ENCODE data around the gene CDH12.

CDH12 gene

GRCh38 chr5:22850981-22851380 lies 2.2 kb downstream of the CDH12 start:
- no peak overlapping the region for H3K4me3 ChIP-seq (ENCODE audit: insufficient read depth, low read depth, low read length)
- peaks cover 10% of the 10 kb centered on the region for H3K27me3 ChIP-seq (ENCODE audit: control insufficient read depth, insufficient read depth, low read length, poor library complexity, severe bottlenecking)
- no peaks in the 10 kb centered on the region for H3K4me1 ChIP-seq (ENCODE audit: control insufficient read depth, insufficient read depth, low read length)
- no peaks in the 10 kb centered on the region for H3K9me3 ChIP-seq (ENCODE audit: control insufficient read depth, low read length)
- H3K27ac ChIP-seq (ENCODE audit: insufficient read depth, low read depth, low read length, poor library complexity, severe bottlenecking), result no peak overlapping the region
- no peaks in the 10 kb centered on the region for H3K36me3 ChIP-seq (ENCODE audit: control insufficient read depth, insufficient read depth, low read length)
- WGBS, 2 experiments, result no CpG with 5 or more reads among the region's 3 CpGs

DNA sequence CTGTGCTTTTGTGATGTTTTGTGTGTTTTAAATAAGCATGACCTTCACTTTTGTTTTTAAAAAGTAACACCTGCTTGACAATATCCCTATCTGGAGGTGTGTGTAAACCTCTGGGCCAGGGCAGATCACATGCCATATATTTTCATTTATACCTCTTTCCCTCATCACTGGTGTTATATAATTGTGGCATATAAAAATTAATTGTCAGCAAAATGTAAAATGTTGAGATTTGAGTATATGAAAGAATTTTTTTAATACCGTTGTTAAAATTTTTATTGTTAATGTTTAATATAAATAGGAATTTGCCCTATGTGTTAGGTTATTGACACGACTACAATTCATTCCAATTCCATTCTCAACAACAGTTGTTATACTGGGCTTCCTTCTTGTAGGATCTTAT lies 6.5 kb downstream of the CDH12 start:
- Histone ChIP-seq H3K4me3 (ENCODE audit: insufficient read depth, low read depth, low read length) (no peak overlapping the region), H3K27ac (ENCODE audit: insufficient read depth, low read depth, low read length, poor library complexity, severe bottlenecking) (no peak overlapping the region), H3K4me1 (ENCODE audit: control insufficient read depth, insufficient read depth, low read length) (no peaks in the 10 kb centered on the region), H3K27me3 (ENCODE audit: control insufficient read depth, insufficient read depth, low read length, poor library complexity, severe bottlenecking) (peaks cover 4% of the 10 kb centered on the region), H3K36me3 (ENCODE audit: control insufficient read depth, insufficient read depth, low read length) (no peaks in the 10 kb centered on the region), H3K9me3 (ENCODE audit: control insufficient read depth, low read length) (no peaks in the 10 kb centered on the region)
- 100% methylated on average over 1 of the region's 2 CpGs; no CpG with 5 or more reads in 1 of the 2 experiments for WGBS, 2 experiments

- Histone ChIP-seq H3K27me3 (ENCODE audit: control insufficient read depth, insufficient read depth, low read length, poor library complexity, severe bottlenecking) (no peaks in the 10 kb centered on the region), H3K4me1 (ENCODE audit: control insufficient read depth, insufficient read depth, low read length) (no peaks in the 10 kb centered on the region), H3K27ac (ENCODE audit: insufficient read depth, low read depth, low read length, poor library complexity, severe bottlenecking) (no peak overlapping the region), H3K4me3 (ENCODE audit: insufficient read depth, low read depth, low read length) (no peak overlapping the region), H3K36me3 (ENCODE audit: control insufficient read depth, insufficient read depth, low read length) (no peaks in the 10 kb centered on the region), H3K9me3 (ENCODE audit: control insufficient read depth, low read length) (no peaks in the 10 kb centered on the region)
- 100% methylated on average over 1 to 2 of the region's 2 CpGs for WGBS, 2 experiments
Observed at GRCh38 chr5:22844636-22845035, 8.5 kb downstream of the CDH12 start.

GRCh38 chr5:22844155-22844554 lies 9.0 kb downstream of the CDH12 start:
- Histone ChIP-seq H3K27me3 (ENCODE audit: control insufficient read depth, insufficient read depth, low read length, poor library complexity, severe bottlenecking) (no peaks in the 10 kb centered on the region), H3K4me1 (ENCODE audit: control insufficient read depth, insufficient read depth, low read length) (no peaks in the 10 kb centered on the region), H3K9me3 (ENCODE audit: control insufficient read depth, low read length) (no peaks in the 10 kb centered on the region), H3K27ac (ENCODE audit: insufficient read depth, low read depth, low read length, poor library complexity, severe bottlenecking) (no peak overlapping the region), H3K36me3 (ENCODE audit: control insufficient read depth, insufficient read depth, low read length) (no peaks in the 10 kb centered on the region), H3K4me3 (ENCODE audit: insufficient read depth, low read depth, low read length) (no peak overlapping the region)
- 78 to 88% methylated on average over 1 of the region's 1 CpG for WGBS, 2 experiments

DNA sequence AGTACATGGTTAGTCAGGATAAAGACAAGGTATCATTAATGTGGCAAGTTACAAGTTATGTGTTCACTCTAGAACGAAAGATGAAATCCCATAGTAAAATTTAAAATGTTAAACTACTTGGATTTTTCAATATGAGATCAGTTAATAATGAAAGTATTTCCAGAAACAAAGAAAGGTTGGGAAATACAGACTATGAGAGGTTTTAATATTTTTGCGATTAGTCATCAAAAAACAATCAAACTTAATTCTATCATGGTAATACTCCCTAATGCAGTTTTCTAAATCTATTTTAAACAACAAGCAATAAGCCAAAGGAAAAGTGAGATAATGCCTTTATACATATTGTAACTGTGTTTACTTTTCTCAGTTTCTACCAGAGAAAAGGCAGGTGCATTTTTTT lies 10.6 kb downstream of the CDH12 start:
- no peaks in the 10 kb centered on the region for H3K4me1 ChIP-seq (ENCODE audit: control insufficient read depth, insufficient read depth, low read length)
- no peaks in the 10 kb centered on the region for H3K36me3 ChIP-seq (ENCODE audit: control insufficient read depth, insufficient read depth, low read length)
- WGBS, 2 experiments, result 91% methylated on average over 1 of the region's 2 CpGs; no CpG with 5 or more reads in 1 of the 2 experiments
- H3K4me3 ChIP-seq (ENCODE audit: insufficient read depth, low read depth, low read length), result no peak overlapping the region
- H3K9me3 ChIP-seq (ENCODE audit: control insufficient read depth, low read length), result no peaks in the 10 kb centered on the region
- no peak overlapping the region for H3K27ac ChIP-seq (ENCODE audit: insufficient read depth, low read depth, low read length, poor library complexity, severe bottlenecking)
- no peaks in the 10 kb centered on the region for H3K27me3 ChIP-seq (ENCODE audit: control insufficient read depth, insufficient read depth, low read length, poor library complexity, severe bottlenecking)

DNA sequence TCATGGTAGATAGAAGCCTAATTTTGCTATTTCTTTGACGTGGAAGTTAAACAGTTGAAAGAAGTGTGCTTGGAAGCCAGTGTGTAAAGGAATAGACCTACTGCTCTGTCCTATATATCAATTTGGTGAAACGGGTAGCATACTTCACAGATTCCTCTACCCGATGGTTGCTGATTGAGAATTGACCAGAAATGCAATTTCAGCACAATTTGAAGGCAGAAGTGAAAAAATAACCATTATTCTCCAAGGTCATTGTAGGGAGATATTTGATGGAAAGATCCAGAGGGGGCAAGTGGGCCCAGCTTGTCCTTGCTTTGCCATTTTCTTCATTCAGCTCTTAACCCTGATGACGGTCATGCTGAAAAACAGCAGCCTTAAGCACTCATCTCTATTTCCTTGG lies 15.3 kb downstream of the CDH12 start:
- no peaks in the 10 kb centered on the region for H3K27me3 ChIP-seq (ENCODE audit: control insufficient read depth, insufficient read depth, low read length, poor library complexity, severe bottlenecking)
- H3K4me1 ChIP-seq (ENCODE audit: control insufficient read depth, insufficient read depth, low read length), result no peaks in the 10 kb centered on the region
- H3K36me3 ChIP-seq (ENCODE audit: control insufficient read depth, insufficient read depth, low read length), result no peaks in the 10 kb centered on the region
- WGBS, 2 experiments, result 95% methylated on average over 4 of the region's 4 CpGs
- no peaks in the 10 kb centered on the region for H3K9me3 ChIP-seq (ENCODE audit: control insufficient read depth, low read length)
- no peak overlapping the region for H3K4me3 ChIP-seq (ENCODE audit: insufficient read depth, low read depth, low read length)
- H3K27ac ChIP-seq (ENCODE audit: insufficient read depth, low read depth, low read length, poor library complexity, severe bottlenecking), result no peak overlapping the region

- no peak overlapping the region for H3K27ac ChIP-seq (ENCODE audit: insufficient read depth, low read depth, low read length, poor library complexity, severe bottlenecking)
- no peak overlapping the region for H3K4me3 ChIP-seq (ENCODE audit: insufficient read depth, low read depth, low read length)
- H3K4me1 ChIP-seq (ENCODE audit: control insufficient read depth, insufficient read depth, low read length), result no peaks in the 10 kb centered on the region
- H3K27me3 ChIP-seq (ENCODE audit: control insufficient read depth, insufficient read depth, low read length, poor library complexity, severe bottlenecking), result no peaks in the 10 kb centered on the region
- 75 to 92% methylated on average over 1 of the region's 1 CpG for WGBS, 2 experiments
- no peaks in the 10 kb centered on the region for H3K36me3 ChIP-seq (ENCODE audit: control insufficient read depth, insufficient read depth, low read length)
- no peaks in the 10 kb centered on the region for H3K9me3 ChIP-seq (ENCODE audit: control insufficient read depth, low read length)
Observed at GRCh38 chr5:22835686-22836085, 17.5 kb downstream of the CDH12 start.

DNA sequence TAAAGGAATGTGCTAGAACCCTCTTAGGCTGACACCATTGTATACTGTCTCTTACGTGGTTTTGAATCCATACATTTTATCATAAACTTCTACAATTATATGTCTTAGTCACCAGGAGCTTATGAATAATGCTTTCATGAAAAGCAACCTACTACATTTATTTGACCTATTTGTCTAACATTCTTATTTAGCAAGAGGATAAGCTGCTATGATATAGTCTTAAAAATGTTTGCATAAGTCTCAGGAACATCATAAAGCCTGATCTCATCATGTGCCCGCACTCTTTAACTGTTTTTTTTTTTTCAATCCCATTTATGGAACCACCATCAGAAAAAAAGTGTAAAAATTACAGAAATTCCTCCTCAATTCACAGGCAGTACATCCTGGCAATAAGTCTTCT lies 59.7 kb downstream of the CDH12 start:
- 95 to 100% methylated on average over 2 of the region's 2 CpGs for WGBS, 2 experiments
- Histone ChIP-seq H3K4me1 (ENCODE audit: control insufficient read depth, insufficient read depth, low read length) (no peaks in the 10 kb centered on the region), H3K27ac (ENCODE audit: insufficient read depth, low read depth, low read length, poor library complexity, severe bottlenecking) (no peak overlapping the region), H3K27me3 (ENCODE audit: control insufficient read depth, insufficient read depth, low read length, poor library complexity, severe bottlenecking) (no peaks in the 10 kb centered on the region), H3K9me3 (ENCODE audit: control insufficient read depth, low read length) (no peaks in the 10 kb centered on the region), H3K4me3 (ENCODE audit: insufficient read depth, low read depth, low read length) (no peak overlapping the region), H3K36me3 (ENCODE audit: control insufficient read depth, insufficient read depth, low read length) (no peaks in the 10 kb centered on the region)

DNA sequence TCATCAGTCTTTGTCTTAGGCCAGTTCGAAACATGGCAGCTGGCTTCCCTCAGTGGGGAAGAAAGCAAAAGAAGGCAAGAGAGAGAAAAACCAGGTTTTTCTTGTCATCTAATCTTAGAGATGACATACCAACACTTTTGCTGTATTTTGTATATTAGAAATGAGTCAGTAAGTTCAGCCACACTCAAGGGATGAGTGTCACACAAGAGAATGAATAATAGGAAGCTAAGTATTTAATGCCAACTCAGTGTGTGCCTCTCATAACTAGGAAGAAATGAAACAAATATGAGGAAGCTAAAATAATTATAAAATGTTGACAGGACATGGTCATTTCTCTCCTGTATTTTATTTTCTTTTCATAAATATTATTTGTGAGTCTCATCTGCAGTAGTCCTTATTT lies 65.3 kb downstream of the CDH12 start:
- Histone ChIP-seq H3K4me3 (ENCODE audit: insufficient read depth, low read depth, low read length) (no peak overlapping the region), H3K27ac (ENCODE audit: insufficient read depth, low read depth, low read length, poor library complexity, severe bottlenecking) (no peak overlapping the region), H3K27me3 (ENCODE audit: control insufficient read depth, insufficient read depth, low read length, poor library complexity, severe bottlenecking) (no peaks in the 10 kb centered on the region), H3K9me3 (ENCODE audit: control insufficient read depth, low read length) (no peaks in the 10 kb centered on the region), H3K4me1 (ENCODE audit: control insufficient read depth, insufficient read depth, low read length) (no peaks in the 10 kb centered on the region), H3K36me3 (ENCODE audit: control insufficient read depth, insufficient read depth, low read length) (no peaks in the 10 kb centered on the region)
- 94 to 100% methylated on average over 1 of the region's 1 CpG for WGBS, 2 experiments

DNA sequence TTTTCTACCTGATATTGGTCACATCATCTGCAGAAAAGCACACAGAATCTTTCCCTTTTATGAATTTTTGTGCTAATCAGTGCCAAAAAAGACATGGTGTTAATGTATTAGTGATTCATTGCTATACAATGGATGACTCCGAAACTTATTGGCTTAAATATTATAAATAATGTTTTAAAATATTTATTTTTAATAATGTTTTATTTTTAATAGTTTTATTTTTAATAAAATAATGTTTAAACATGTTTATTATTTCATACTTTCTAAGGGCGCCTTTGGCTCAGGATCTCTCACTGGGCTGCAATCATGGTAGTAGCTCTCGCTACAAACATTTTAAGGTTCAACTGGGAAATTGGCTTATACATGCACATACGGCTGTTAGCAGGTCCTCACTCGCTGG lies 65.7 kb downstream of the CDH12 start:
- Histone ChIP-seq H3K36me3 (ENCODE audit: control insufficient read depth, insufficient read depth, low read length) (no peaks in the 10 kb centered on the region), H3K4me1 (ENCODE audit: control insufficient read depth, insufficient read depth, low read length) (no peaks in the 10 kb centered on the region), H3K27ac (ENCODE audit: insufficient read depth, low read depth, low read length, poor library complexity, severe bottlenecking) (no peak overlapping the region), H3K27me3 (ENCODE audit: control insufficient read depth, insufficient read depth, low read length, poor library complexity, severe bottlenecking) (no peaks in the 10 kb centered on the region), H3K9me3 (ENCODE audit: control insufficient read depth, low read length) (no peaks in the 10 kb centered on the region), H3K4me3 (ENCODE audit: insufficient read depth, low read depth, low read length) (no peak overlapping the region)
- WGBS, 2 experiments, result 96 to 97% methylated on average over 4 of the region's 5 CpGs

DNA sequence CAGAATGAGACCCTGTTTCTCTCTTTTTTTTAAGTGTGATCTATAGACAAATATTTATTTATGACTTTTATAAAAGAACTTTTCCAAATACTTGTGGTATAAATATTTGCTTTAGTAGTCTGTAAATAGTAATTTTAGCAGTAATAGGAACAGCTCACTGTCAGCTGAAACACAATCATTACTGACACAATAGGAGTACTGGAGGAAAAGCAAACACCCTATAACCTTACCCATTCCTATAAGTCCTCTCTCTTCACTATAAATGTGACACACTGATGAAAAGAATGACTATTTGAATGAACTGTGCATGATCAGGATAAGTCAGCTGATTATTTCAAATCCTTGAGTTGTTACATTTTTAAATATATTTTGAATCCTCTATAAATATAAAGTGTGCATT lies 72.4 kb downstream of the CDH12 start:
- Histone ChIP-seq H3K36me3 (ENCODE audit: control insufficient read depth, insufficient read depth, low read length) (no peaks in the 10 kb centered on the region), H3K27ac (ENCODE audit: insufficient read depth, low read depth, low read length, poor library complexity, severe bottlenecking) (no peak overlapping the region), H3K4me1 (ENCODE audit: control insufficient read depth, insufficient read depth, low read length) (no peaks in the 10 kb centered on the region), H3K4me3 (ENCODE audit: insufficient read depth, low read depth, low read length) (no peak overlapping the region), H3K9me3 (ENCODE audit: control insufficient read depth, low read length) (no peaks in the 10 kb centered on the region), H3K27me3 (ENCODE audit: control insufficient read depth, insufficient read depth, low read length, poor library complexity, severe bottlenecking) (no peaks in the 10 kb centered on the region)

Data from ectodermal cell (in vitro differentiated cells).